Activated T-helper 9 cell treated with anti-CD3 and anti-CD28 coated beads, Interleukin-2, amount 50 U/mL, for 16 hours (primary cell): Measurements from ENCODE around the gene C10orf143.
"Not testable (repeated sequence)": the region's sequence is repeated elsewhere in the genome, so short reads cannot be mapped to it uniquely, and the experiment has no call there.

Experiments used
- DNase-seq: peaks from one replicate; pipeline ENCODE4 v3.0.0-alpha.2; 2020; ENCODE audit warnings: low read depth

C10orf143 gene

GRCh38 chr10:130028465-130028819, 82.2 kb downstream of the C10orf143 start:
- DNase-seq, result no peak

- no peak for DNase-seq
These were observed 82.7 kb downstream of the C10orf143 start for GRCh38 chr10:130027716-130028464.

- DNase-seq, result no peak
These were observed 83.8 kb downstream of the C10orf143 start for GRCh38 chr10:130026670-130027456.

GRCh38 chr10:130025811-130026485, 84.7 kb downstream of the C10orf143 start:
- DNase-seq, result no peak

GRCh38 chr10:130025326-130025725, 85.3 kb downstream of the C10orf143 start:
- no peak for DNase-seq

GRCh38 chr10:130024779-130025325, 85.8 kb downstream of the C10orf143 start:
- DNase-seq, result no peak

- not testable (repeated sequence) for DNase-seq
These were observed 86.3 kb downstream of the C10orf143 start for GRCh38 chr10:130024326-130024725.

GRCh38 chr10:130023454-130024230, 87.0 kb downstream of the C10orf143 start:
- DNase-seq, result no peak

GRCh38 chr10:130022511-130023299, 87.9 kb downstream of the C10orf143 start:
- DNase-seq, result no peak

GRCh38 chr10:130022086-130022485, 88.5 kb downstream of the C10orf143 start:
- DNase-seq, result no peak

GRCh38 chr10:130021383-130021950, 89.2 kb downstream of the C10orf143 start:
- DNase-seq, result no peak

GRCh38 chr10:130020651-130021382, 89.8 kb downstream of the C10orf143 start:
- no peak for DNase-seq

- DNase-seq, result no peak
These were observed 91.9 kb downstream of the C10orf143 start for GRCh38 chr10:130018730-130019185.

GRCh38 chr10:130018265-130018664, 92.4 kb downstream of the C10orf143 start:
- no peak for DNase-seq

GRCh38 chr10:130017631-130018022, 93.0 kb downstream of the C10orf143 start:
- no peak for DNase-seq

GRCh38 chr10:130016993-130017630, 93.5 kb downstream of the C10orf143 start:
- no peak for DNase-seq

GRCh38 chr10:130016095-130016494, 94.5 kb downstream of the C10orf143 start:
- DNase-seq, result no peak

GRCh38 chr10:130015075-130015695, 95.4 kb downstream of the C10orf143 start:
- DNase-seq, result no peak
